ENCODE measurements around the gene SNAPC4. TPM values are rescaled to one million over a fixed set of nuclear protein-coding genes. Genes with fewer than 3 reads are reported as not detected.

SNAPC4 gene
- total RNA-seq, 1 donor from 2014 or later = 9.4 TPM

DNA sequence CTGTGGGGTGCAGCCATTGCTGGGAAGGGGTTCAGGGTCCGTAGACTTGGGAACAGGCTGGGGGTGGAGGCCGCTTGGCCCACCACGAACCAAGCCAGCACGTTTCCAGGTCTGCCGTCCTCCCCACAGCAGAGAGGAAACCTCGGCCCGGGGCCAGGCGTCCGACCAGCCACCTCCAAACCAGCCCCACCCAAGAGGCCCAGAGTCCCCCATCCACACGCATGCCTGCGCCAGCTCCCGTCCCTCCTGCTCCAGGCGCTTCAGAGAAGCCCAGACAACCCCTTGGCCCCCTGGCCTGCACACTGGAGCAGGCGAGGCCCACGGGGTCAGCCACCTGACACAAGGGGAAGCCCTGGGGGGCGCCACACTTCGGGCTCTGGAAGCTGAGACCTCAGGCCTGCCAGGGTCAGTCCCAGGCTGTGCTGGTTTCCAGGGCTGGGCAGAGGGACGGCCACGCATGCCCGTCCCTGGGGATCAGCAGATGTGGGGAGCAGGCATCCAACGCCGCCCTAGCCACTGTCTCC, 42.7 kb downstream of the SNAPC4 start:
- TF ChIP-seq, protein P1, sequence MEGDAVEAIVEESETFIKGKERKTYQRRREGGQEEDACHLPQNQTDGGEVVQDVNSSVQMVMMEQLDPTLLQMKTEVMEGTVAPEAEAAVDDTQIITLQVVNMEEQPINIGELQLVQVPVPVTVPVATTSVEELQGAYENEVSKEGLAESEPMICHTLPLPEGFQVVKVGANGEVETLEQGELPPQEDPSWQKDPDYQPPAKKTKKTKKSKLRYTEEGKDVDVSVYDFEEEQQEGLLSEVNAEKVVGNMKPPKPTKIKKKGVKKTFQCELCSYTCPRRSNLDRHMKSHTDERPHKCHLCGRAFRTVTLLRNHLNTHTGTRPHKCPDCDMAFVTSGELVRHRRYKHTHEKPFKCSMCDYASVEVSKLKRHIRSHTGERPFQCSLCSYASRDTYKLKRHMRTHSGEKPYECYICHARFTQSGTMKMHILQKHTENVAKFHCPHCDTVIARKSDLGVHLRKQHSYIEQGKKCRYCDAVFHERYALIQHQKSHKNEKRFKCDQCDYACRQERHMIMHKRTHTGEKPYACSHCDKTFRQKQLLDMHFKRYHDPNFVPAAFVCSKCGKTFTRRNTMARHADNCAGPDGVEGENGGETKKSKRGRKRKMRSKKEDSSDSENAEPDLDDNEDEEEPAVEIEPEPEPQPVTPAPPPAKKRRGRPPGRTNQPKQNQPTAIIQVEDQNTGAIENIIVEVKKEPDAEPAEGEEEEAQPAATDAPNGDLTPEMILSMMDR (IDR thresholded peaks at IDR 0.05) = no peak
- Histone ChIP-seq H3K9me3 (no peaks in the 10 kb centered on the region), H3K4me3 (no peak overlapping the region), H3K36me3 (peaks cover 12 to 25% of the 10 kb centered on the region in 2 donors), H3K27ac (no peak overlapping the region), H3K27me3 (no peaks in the 10 kb centered on the region), H3K4me1 (peaks cover 0 to 4% of the 10 kb centered on the region in 2 donors)
- intact Hi-C loops (cut with DNase I) = no loop called here
- no peak for DNase-seq (ENCODE audit: low spot score in 2 of 2)

DNA sequence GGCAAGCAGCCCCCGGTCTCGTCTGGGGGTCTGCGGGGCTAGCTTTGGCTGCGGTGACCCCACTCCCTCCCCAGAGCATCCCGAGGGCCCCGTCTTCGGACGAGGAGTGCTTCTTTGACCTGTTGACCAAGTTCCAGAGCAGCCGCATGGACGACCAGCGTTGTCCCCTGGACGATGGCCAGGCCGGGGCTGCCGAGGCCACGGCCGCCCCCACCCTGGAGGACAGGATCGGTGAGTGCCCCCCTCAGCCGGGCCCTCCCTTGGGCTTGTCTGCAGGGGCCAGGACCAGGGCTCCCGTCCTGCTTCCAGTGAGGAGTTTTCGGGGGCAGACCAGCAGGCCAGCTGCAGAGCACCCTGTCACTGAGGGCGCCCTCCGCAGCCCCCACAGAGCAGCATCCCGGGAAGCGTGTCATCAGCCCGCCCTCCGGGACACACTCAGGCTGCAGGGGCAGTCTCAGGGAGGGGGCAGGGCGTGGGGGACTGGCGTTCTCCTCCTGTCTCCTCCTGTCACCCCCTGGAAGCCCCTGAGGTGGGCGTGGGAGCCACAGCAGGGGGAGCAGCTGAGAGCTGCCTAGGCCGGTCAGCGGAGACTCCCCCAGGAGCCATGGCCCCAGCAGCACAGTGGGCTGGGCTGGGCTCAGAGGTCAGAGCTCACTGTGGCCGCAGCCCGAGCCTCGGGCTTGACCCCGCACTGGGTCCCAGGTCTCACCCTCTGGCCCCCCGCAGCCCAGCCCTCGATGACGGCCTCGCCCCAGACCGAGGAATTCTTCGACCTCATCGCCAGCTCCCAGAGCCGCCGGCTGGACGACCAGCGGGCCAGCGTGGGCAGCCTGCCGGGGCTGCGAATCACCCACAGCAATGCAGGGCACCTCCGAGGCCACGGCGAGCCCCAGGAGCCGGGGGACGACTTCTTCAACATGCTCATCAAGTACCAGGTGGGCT, 44.1 kb downstream of the SNAPC4 start:
- TF ChIP-seq, protein P1 (IDR thresholded peaks at IDR 0.05) = no peak
- Histone ChIP-seq H3K4me1 (peaks cover 0 to 4% of the 10 kb centered on the region in 2 donors), H3K9me3 (no peaks in the 10 kb centered on the region), H3K27ac (no peak overlapping the region), H3K4me3 (no peak overlapping the region), H3K36me3 (peaks cover 12 to 25% of the 10 kb centered on the region in 2 donors), H3K27me3 (no peaks in the 10 kb centered on the region)
- intact Hi-C loops (cut with DNase I) = no loop called here
- no peak for DNase-seq (ENCODE audit: low spot score in 2 of 2)

DNA sequence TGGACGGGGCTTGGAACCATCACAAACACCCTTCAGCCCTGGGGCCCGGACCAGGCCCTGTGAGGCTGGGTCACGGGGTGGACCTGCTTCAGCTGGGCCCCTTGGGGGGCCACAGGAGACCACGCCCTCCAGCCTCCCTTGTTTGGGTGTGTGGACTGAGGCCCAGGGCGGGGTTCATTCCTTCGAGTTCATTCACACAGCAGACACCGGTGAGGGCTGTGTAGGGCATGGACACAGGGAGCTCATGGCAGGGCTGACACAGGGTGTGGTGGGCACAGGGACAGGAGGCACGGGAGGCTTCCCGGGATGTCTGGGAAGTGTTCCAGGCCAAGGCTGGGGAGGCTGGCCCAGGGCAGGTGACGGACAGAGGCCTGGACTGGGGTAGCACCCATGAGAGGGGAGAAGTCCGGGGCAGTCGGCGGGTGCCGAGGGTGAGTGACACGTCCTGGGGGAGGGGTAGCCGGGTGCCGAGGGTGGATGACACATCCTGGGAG, 45.3 kb downstream of the SNAPC4 start:
- intact Hi-C loops (cut with DNase I) = no loop called here
- TF ChIP-seq, protein P1 (IDR thresholded peaks at IDR 0.05) = no peak
- H3K27ac ChIP-seq = peak overlapping the region; percentile 34 to 46
- H3K4me1 ChIP-seq = peaks cover 0 to 4% of the 10 kb centered on the region in 2 donors
- no peak overlapping the region for H3K4me3 ChIP-seq
- peaks cover 16 to 24% of the 10 kb centered on the region in 2 donors for H3K36me3 ChIP-seq
- H3K9me3 ChIP-seq = no peaks in the 10 kb centered on the region
- no peaks in the 10 kb centered on the region for H3K27me3 ChIP-seq
- DNase-seq (ENCODE audit: low spot score in 2 of 2) = no peak

DNA sequence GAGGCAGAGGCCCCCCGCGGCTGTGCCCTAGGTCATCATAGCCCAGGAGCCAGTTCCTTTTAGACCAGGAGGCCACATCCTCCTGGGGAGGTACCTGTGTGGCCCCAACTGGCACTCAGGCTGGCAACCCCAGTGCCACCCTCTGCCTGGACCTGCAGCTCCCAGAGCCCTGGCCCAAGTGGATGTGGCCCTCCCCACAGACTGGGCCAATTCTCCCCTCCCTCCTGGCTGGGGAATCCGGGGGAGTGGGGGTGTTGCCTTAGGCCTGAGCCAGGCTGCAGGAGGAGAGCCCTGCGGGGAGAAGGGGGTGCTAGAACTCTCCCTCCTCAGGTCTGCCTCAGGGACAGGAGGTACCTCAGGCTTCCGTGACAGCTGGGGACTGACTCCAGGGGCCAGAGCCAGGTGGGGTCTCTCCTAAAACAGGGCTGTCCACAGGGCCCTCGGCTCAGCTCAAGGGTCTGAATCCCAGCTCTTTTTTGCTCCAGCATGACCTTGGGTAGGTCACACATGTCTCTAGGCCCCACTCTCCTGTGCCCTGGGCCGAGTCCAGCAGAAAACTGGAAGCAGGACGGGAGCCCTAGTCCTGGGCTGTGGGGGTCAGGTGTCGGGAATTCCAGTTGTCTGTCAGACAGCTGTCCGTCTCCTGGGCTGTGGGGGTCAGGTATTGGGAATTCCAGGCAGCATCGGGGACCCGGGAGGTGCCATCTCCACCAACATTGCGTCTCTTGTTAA, 46.0 kb downstream of the SNAPC4 start:
- no peak for DNase-seq (ENCODE audit: low spot score in 2 of 2)
- H3K27ac ChIP-seq = peak overlapping the region; percentile 34 to 46
- intact Hi-C loops (cut with DNase I) = no loop called here
- peaks cover 16 to 28% of the 10 kb centered on the region in 2 donors for H3K36me3 ChIP-seq
- peaks cover 0 to 4% of the 10 kb centered on the region in 2 donors for H3K4me1 ChIP-seq
- H3K27me3 ChIP-seq = no peaks in the 10 kb centered on the region
- TF ChIP-seq, protein P1 (IDR thresholded peaks at IDR 0.05) = no peak
- no peaks in the 10 kb centered on the region for H3K9me3 ChIP-seq
- H3K4me3 ChIP-seq = no peak overlapping the region

DNA sequence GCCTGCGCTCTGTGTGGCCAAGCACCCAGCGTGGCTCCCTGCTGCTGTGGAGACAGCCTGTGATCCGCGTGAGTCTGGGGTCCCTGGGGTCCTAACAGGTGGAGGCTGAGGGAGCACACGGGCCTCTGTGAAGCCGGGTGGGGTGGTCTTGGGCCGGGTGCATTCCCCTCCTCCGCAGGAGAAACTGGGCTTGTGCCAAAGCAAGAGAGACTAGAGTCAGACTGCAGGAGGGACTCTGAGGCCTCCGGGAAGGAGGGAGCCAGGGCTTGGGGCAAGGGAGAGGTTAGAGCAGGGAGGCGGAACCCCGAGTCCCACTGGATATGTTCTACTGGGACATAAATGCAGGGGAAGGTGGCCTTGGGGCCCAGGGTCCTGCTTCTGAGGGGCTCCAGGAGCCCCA, 46.9 kb downstream of the SNAPC4 start:
- Histone ChIP-seq H3K9me3 (no peaks in the 10 kb centered on the region), H3K4me3 (no peak overlapping the region), H3K4me1 (peaks cover 0 to 4% of the 10 kb centered on the region in 2 donors), H3K27me3 (no peaks in the 10 kb centered on the region), H3K36me3 (peaks cover 10 to 28% of the 10 kb centered on the region in 2 donors), H3K27ac (no peak overlapping the region)
- DNase-seq (ENCODE audit: low spot score in 2 of 2) = no peak
- TF ChIP-seq, protein P1 (IDR thresholded peaks at IDR 0.05) = no peak
- intact Hi-C loops (cut with DNase I) = no loop called here
